HG03025 (cell line): ENCODE measurements around the gene OXCT2.
"Not testable (repeated sequence)": the region's sequence is repeated elsewhere in the genome, so short reads cannot be mapped to it uniquely, and the experiment has no call there.

Experiments used
- ATAC-seq: cut with Tn5 transposase; IDR thresholded peaks from one replicate; pipeline ENCODE4 v1.9.1; 2021; ENCODE audit warnings: mild to moderate bottlenecking, moderate library complexity; ENCODE audit not compliant: unreplicated experiment, low FRiP score

The OXCT2 gene

GRCh38 chr1:39787964-39788363 is 16.8 kb upstream of the OXCT2 start:
- ATAC-seq, result not testable (repeated sequence)

GRCh38 chr1:39787468-39787867 is 16.3 kb upstream of the OXCT2 start:
- ATAC-seq, result no peak

- not testable (repeated sequence) for ATAC-seq
Measured at GRCh38 chr1:39787108-39787375, 15.9 kb upstream of the OXCT2 start.

- ATAC-seq, result not testable (repeated sequence)
Measured at GRCh38 chr1:39786303-39787107, 15.4 kb upstream of the OXCT2 start.

DNA sequence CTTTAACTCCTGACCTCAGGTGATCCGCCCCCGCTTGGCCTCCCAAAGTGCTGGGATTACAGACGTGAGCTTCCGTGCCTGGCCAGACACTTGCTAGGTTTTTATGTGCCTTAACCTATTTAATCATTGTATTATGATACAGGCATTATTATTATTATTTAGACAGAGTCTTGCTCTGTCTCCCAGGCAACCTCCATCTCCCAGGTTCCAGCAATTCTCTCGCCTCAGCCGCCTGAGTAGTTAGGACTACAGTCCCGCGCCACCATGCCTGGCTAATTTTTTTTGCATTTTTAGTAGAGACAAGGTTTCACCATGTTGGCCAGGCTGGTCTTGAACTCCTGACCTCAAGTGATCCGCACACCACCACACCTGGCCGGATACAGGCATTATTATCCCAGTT is 11.5 kb upstream of the OXCT2 start:
- ATAC-seq, result not testable (repeated sequence)

- ATAC-seq, result no peak
Measured at GRCh38 chr1:39782103-39782502, 11.0 kb upstream of the OXCT2 start.

GRCh38 chr1:39781349-39781715 is 10.2 kb upstream of the OXCT2 start:
- no peak for ATAC-seq

DNA sequence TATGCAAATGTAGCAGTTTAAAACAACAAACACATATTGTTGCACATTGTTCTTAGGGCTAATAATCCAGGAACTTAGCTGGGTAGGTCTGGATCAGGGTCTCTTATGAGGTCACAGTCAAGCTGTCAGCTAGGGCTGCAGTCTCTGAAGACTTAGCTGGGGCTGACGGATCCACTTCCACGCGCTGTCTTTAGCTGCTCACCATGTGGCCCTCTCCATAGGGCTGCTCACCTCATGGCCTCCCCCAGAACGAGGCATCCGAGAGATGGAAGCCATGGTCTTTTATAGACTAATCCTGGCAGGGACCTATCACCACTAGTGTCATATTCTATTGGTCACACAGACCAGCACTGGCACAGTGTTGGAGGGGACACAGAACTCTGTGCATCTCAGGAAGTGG is 8.7 kb upstream of the OXCT2 start:
- no peak for ATAC-seq

- ATAC-seq, result no peak
Measured at GRCh38 chr1:39779137-39779536, 8.0 kb upstream of the OXCT2 start.

DNA sequence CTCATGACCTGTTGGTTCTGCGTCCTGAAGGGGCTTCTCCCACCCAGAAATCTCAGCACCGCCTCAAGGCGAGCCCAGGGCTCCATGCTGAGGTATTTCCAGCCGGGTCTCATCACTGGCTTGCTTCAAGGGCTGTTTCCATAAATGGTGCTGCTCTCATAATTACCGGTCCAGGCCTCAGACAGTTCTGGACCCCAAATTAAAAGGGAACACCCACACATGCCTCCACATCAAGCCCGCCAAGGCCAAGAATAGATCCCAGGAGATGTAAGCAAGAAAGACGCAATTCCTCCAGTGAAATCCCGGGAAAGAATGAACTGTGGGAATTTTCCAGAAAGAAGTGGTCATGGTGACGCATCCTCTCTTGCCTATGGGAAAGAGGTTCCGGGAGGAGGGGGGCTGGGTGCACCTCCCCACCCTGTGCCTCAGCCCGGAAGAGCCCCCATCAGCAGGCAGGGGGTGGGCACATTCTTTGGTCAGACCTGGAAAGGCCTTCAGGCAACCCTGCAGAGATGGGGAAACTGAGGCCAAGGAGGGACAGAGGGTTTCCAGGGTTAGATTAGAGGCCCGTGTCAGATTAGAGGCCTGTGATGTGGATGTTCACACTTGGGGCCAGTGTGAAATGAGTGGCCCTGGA is 7.4 kb upstream of the OXCT2 start:
- ATAC-seq, result not testable (repeated sequence)

DNA sequence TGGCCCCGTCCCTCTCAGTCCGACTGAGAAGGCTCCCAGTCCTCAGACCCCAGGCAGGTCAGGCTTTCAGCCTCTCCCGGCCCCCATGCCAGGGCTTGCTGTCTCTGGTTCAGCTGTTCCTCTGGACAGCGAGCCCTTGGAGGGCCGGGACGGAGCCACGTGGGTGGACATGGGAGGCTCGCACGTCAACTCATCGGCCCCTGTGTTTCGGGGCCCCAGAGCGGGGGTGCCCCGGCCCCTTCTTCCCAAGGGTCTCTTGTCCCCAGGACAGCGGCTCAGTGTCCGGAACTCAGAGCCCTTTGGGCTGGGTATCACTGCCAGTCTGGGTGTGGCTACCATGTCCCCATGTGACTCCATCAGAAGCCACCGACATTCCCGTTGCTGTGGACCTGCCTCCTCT is 6.7 kb upstream of the OXCT2 start:
- not testable (repeated sequence) for ATAC-seq

GRCh38 chr1:39777306-39777705 is 6.2 kb upstream of the OXCT2 start:
- no peak for ATAC-seq

DNA sequence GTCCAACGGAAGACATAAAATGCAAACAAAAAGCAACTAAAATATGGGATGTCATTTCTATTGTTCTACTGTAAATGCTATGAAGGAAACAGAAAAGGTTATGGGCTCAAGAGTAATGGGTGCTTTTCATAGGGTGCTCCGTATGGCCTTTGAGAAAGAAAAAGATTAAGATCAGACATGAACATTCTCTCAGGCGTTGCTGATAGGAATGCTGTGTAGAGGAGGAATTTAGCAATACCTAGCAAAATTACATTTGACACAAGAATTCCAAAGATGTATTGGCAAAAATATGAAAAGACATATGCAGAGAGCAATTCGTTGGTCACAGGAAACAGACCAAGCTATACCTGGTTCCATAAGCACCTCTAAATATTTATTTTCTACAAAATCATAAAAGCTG is 5.7 kb upstream of the OXCT2 start:
- ATAC-seq, result no peak

DNA sequence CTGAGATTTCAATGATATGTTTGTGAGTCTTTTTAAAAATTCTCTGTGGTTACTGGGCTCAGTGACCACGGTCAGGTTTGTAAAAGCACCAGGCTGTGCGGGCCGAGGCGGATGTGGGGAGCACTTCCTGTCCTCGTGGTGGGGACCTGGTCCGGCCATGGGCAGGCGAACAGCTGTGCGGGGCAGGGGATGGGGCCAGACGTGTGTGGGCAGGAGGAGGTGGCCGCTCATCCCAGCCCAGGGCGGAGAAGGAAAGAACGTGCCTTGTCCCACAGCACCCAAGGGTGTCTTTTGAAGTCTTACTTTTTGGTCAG is 5.2 kb upstream of the OXCT2 start:
- ATAC-seq, result peak; percentile 44

DNA sequence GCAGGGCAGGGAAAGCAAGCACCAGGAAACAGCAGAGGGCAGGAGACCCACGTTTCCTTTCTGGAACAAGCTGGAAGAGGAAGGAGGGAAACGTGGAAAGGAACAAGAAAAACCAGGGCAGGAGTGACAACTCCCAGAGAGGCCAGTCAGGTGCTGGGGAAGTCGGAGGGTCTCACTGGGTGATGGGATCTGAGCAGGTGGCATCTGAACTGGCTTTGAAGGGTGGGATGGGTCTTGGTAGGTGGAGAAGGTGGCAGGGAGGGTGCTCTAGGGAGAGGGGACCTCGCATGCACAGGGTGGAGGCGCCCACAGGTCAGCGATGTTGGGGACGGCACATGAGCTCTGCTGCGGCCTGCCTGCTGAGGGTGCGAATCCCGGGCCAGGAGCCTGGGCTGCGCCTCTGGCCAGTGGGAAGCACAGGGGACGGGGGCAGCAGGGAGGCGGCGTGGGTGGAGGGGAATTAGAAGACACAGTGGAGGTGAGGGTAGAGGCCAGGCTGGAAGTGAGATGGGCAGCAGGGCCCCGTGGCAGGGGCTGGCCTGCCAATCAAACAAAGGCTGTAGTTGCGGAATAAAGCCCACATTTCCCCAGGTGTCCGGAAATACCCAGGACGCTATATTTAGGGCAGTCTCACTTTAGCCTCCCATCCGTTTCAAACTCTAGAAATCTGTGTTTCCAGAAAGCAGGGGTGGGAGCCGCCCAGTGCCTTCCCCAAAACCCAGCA is 4.7 kb upstream of the OXCT2 start:
- ATAC-seq, result peak; percentile 44

GRCh38 chr1:39775141-39775540 is 4.0 kb upstream of the OXCT2 start:
- not testable (repeated sequence) for ATAC-seq

GRCh38 chr1:39773369-39773979 is 2.3 kb upstream of the OXCT2 start:
- not testable (repeated sequence) for ATAC-seq

DNA sequence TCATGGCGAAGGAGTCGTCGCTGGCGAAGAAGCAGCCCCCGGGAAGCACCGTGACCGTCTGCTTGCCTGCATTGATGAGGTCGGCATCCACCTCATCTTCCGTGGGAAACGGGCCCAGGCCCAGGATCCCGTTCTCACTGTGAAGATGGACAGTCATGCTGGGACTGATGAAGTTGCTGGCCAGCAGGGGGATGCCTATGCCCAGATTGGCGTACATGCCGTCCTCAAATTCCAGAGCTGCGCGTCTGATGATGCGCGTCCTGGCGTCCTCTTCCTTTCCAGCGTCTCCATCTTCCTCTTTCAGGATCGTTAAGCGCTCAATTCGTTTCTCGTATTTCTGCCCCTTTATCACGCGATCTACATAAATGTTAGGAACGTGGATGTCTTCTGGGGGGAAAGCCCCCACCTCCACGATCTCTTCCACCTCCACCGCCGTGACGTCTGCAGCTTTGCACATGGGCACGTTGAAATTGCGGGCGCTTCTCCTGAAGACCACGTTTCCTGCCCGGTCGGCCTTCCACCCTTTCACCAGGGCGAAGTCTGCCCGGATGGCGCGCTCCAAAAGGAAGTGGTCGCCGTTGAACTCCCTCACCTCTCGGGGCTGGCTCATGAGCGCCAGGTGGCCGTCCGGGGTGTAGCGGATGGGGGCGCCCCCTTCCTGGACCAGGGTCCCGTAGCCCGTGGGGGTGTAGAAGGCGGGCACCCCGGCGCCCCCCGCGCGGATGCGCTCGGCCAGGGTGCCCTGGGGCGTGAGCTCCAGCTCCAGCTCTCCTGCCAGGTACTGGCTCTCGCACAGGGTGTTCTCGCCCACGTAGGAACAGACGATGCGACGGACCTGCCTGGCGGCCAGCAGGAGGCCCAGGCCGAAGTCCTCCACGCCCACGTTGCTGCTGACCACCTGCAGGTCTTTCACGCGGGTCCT is 787 bp downstream of the OXCT2 start:
- ATAC-seq, result not testable (repeated sequence)

- not testable (repeated sequence) for ATAC-seq
Measured at GRCh38 chr1:39769502-39769901, 1.6 kb downstream of the OXCT2 start.

DNA sequence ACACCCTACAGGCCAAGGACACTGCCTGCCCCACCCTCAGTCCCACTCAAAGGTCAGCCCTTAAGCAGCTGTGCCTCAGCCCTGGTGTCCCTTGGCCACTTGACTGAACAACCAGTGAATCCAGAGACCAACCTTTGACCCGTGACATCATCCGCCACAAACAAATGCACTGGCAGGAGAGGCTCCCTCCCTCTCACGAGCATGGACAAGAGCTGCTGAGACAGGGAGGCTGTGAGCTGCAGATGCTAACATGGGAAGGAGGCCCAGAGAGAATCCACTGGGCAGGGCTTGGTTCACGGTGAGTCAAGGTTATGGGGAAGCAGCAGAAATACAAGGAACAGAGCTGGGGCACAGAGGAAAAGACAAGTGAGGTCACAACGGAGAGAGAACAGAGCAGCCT is 4.7 kb downstream of the OXCT2 start:
- ATAC-seq, result not testable (repeated sequence)
